Thyroid gland (tissue), 4 donors: ENCODE results near the gene SMC1A. TPM values are rescaled to one million over a fixed set of nuclear protein-coding genes. Genes with fewer than 3 reads are reported as not detected.

Experiments used
- DNase-seq, 2 donors: peaks; one replicate each; pipeline ENCODE4 v3.0.0-alpha.2; 2019
- H3K27ac ChIP-seq, 3 donors: fragments of 200-600 bp; sonication (generic); 1 replicate in 2 of 3; 2 replicates in 1 of 3; pipeline ENCODE4 v1.5.1; 2016 to 2019; ENCODE audit warnings: mild to moderate bottlenecking in 1 of 3, moderate library complexity in 1 of 3
- H3K27me3 ChIP-seq: fragments of 200-600 bp; sonication (generic); one replicate; pipeline ENCODE4 v1.5.1; 2019
- H3K36me3 ChIP-seq, 2 donors: fragments of 200-600 bp; sonication (generic); one replicate each; pipeline ENCODE4 v1.5.1; 2016 to 2019
- H3K4me1 ChIP-seq, 2 donors: fragments of 200-600 bp; sonication (generic); one replicate each; pipeline ENCODE4 v1.5.1; 2017 to 2019
- H3K4me3 ChIP-seq, 3 donors: fragments of 200-600 bp; sonication (generic); replicated peaks in 1 of 3; 1 replicate in 2 of 3; 2 replicates in 1 of 3; pipeline ENCODE4 v1.5.1; 2016; ENCODE audit warnings: mild to moderate bottlenecking in 1 of 3
- H3K9me3 ChIP-seq: fragments of 200-600 bp; sonication (generic); one replicate; pipeline ENCODE4 v1.5.1; 2017
- POLR2A ChIP-seq, 2 donors: fragments of 450-650 bp; IDR thresholded peaks; one replicate each; pipeline ENCODE4 v1.6.1; 2017; ENCODE audit warnings: antibody characterized with exemption in 2 of 2, mild to moderate bottlenecking in 2 of 2, moderate library complexity in 1 of 2
- WGBS, 2 donors: methylation state at CpG; one replicate each; pipeline ENCODE4 v1.1.5; 2017; 5-methylcytosine and 5-hydroxymethylcytosine counted together
- intact Hi-C: fragments of 100-400 bp; cut with DNase I; formaldehyde crosslinking; loops from one replicate; pipeline ENCODE4 v1.15.1; 2023
- total RNA-seq, 4 donors: library from RNA; depleted of rRNA; stranded (reverse); fragments of >200 nt; gene quantifications; one replicate each; pipeline ENCODE4 v1.2.3, GENCODE V29; 2016
- TF ChIP-seq, protein P1 (sequence below), 6 experiments: fragments of 200-600 bp in 3 of 6; fragments of 450-650 bp in 3 of 6; sonication (generic) in 3 of 6; IDR thresholded peaks; one replicate each; pipeline ENCODE4 v1.5.1; 2016 to 2019; ENCODE audit warnings: antibody characterized with exemption in 6 of 6, mild to moderate bottlenecking in 2 of 6, inconsistent platforms in 1 of 6, moderate library complexity in 1 of 6

Gene SMC1A
- total RNA-seq, 4 donors from 2014 or later, result 35.0 to 43.7 (median 36.9) TPM

GRCh38 chrX:53356186-53356585 lies 66.3 kb downstream of the SMC1A start:
- H3K36me3 ChIP-seq, result no peaks in the 10 kb centered on the region
- no peaks in the 10 kb centered on the region for H3K4me1 ChIP-seq
- no peak for DNase-seq
- H3K27ac ChIP-seq, result no peak overlapping the region
- H3K27me3 ChIP-seq, result no peaks in the 10 kb centered on the region
- TF ChIP-seq, protein P1, sequence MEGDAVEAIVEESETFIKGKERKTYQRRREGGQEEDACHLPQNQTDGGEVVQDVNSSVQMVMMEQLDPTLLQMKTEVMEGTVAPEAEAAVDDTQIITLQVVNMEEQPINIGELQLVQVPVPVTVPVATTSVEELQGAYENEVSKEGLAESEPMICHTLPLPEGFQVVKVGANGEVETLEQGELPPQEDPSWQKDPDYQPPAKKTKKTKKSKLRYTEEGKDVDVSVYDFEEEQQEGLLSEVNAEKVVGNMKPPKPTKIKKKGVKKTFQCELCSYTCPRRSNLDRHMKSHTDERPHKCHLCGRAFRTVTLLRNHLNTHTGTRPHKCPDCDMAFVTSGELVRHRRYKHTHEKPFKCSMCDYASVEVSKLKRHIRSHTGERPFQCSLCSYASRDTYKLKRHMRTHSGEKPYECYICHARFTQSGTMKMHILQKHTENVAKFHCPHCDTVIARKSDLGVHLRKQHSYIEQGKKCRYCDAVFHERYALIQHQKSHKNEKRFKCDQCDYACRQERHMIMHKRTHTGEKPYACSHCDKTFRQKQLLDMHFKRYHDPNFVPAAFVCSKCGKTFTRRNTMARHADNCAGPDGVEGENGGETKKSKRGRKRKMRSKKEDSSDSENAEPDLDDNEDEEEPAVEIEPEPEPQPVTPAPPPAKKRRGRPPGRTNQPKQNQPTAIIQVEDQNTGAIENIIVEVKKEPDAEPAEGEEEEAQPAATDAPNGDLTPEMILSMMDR (IDR thresholded peaks at IDR 0.05), result no peak
- TF ChIP-seq POLR2A (IDR thresholded peaks at IDR 0.05), result no peak
- WGBS, 2 donors, result 69 to 76% methylated on average over 7 to 14 of the region's 14 CpGs
- H3K9me3 ChIP-seq, result no peaks in the 10 kb centered on the region
- H3K4me3 ChIP-seq, result no peak overlapping the region
- intact Hi-C loops, result no loop called here

DNA sequence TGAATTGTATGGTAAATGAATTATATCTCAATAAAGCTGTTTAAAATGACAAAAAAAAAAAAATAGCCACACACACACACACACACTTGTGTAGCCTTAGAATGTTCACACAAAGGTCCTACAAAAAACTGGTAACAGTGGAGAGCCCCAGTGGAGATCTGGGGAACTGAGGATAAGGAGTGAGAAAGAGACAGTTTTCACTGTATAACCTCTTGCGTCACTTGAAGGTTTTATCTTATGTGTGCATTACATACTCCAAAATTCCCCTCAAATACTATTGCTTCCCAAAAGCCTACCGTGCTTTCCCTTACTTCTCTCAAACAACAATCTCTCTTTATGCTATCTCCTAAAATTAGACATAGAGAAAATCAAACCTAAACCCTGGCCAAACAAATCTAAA lies 67.8 kb downstream of the SMC1A start:
- no peak overlapping the region for H3K27ac ChIP-seq
- no peaks in the 10 kb centered on the region for H3K36me3 ChIP-seq
- intact Hi-C loops, result no loop called here
- no peak overlapping the region for H3K4me3 ChIP-seq
- H3K27me3 ChIP-seq, result no peaks in the 10 kb centered on the region
- no peak for DNase-seq
- H3K4me1 ChIP-seq, result no peaks in the 10 kb centered on the region
- TF ChIP-seq, protein P1 (IDR thresholded peaks at IDR 0.05), result no peak
- no peak for TF ChIP-seq POLR2A (IDR thresholded peaks at IDR 0.05)
- WGBS, 2 donors, result 82 to 85% methylated on average over 2 of the region's 2 CpGs
- H3K9me3 ChIP-seq, result no peaks in the 10 kb centered on the region

DNA sequence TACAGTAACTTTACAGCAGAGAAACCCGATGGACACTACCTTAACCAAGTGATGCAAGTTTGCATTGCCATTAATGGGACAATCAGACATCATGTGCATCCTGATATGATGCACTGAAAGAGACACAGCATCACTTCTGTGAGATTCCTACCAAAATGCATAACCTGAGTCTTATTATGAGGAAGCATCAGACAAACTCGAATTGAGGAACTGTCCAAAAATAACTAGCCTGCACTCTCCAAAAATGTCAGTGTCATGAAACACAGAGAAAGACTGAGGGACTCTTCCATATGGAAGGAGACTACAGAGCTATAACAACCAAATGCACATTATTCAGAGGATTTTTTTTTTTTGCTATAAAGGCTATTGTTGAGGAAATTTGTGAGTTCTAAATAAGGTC lies 74.5 kb downstream of the SMC1A start:
- TF ChIP-seq, protein P1 (IDR thresholded peaks at IDR 0.05), result no peak
- TF ChIP-seq POLR2A (IDR thresholded peaks at IDR 0.05), result no peak
- H3K36me3 ChIP-seq, result no peaks in the 10 kb centered on the region
- 52 to 55% methylated on average over 2 of the region's 2 CpGs for WGBS, 2 donors
- H3K9me3 ChIP-seq, result no peaks in the 10 kb centered on the region
- H3K4me1 ChIP-seq, result no peaks in the 10 kb centered on the region
- DNase-seq, result no peak
- H3K27me3 ChIP-seq, result no peaks in the 10 kb centered on the region
- no peak overlapping the region for H3K4me3 ChIP-seq
- H3K27ac ChIP-seq, result no peak overlapping the region
- intact Hi-C loops, result no loop called here

DNA sequence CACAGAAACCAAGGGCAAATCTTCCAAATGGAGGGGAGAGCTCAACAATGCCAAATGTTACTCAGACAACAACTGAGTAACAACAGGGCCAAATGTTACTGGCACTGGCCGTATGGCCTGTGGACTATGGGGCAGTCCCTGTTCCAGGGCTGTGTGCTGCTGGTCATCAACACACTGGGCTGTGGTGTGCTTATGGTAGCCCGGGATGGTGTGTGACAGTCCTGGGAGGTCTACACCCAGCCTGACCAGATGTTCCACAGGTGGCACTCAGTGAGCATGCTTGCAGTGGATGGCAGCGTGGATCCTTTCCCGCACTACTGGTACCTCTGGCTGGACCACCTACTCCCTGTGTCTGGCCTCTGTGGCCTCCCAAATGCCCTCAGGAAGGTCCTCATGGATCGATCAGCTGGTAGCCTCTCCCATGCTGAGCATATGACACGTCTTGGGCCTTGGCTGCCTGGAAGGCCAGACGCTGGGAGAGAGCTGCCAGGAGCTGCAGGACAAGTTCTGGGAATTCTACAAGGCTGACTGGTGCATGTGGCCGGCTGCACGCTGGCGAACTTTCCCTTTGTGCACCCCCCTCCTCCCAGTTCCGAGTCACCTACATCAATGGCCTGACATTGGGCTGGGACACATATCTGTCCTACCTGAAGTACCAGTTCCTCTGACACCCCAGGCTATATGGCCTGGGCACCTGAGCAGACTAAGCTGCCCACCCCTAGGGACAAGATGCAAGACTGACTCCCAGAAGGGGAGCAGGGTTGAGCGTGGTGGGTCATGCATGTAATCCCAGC lies 81.4 kb downstream of the SMC1A start:
- DNase-seq, result no peak
- TF ChIP-seq POLR2A (IDR thresholded peaks at IDR 0.05), result no peak
- TF ChIP-seq, protein P1 (IDR thresholded peaks at IDR 0.05), result no peak
- no peak overlapping the region for H3K4me3 ChIP-seq
- 86 to 94% methylated on average over 1 to 5 of the region's 12 CpGs for WGBS, 2 donors
- no peak overlapping the region for H3K27ac ChIP-seq
- H3K9me3 ChIP-seq, result no peaks in the 10 kb centered on the region
- intact Hi-C loops, result no loop called here
- no peaks in the 10 kb centered on the region for H3K36me3 ChIP-seq
- no peaks in the 10 kb centered on the region for H3K4me1 ChIP-seq
- no peaks in the 10 kb centered on the region for H3K27me3 ChIP-seq

GRCh38 chrX:53337101-53337500 lies 85.4 kb downstream of the SMC1A start:
- intact Hi-C loops, result no loop called here
- no peak for TF ChIP-seq POLR2A (IDR thresholded peaks at IDR 0.05)
- TF ChIP-seq, protein P1 (IDR thresholded peaks at IDR 0.05), result no peak
- WGBS, 2 donors, result 92 to 93% methylated on average over 10 of the region's 10 CpGs

More at GRCh38 chrX:53337101-53337500, 85.4 kb downstream of the SMC1A start:
- no peak for DNase-seq
- Histone ChIP-seq H3K4me1 (no peaks in the 10 kb centered on the region), H3K27me3 (no peaks in the 10 kb centered on the region), H3K27ac (no peak overlapping the region), H3K36me3 (no peaks in the 10 kb centered on the region), H3K4me3 (no peak overlapping the region), H3K9me3 (no peaks in the 10 kb centered on the region)
